Caco-2 (cell line): ENCODE results near the gene KCNN1. TPM values are rescaled to one million over a fixed set of nuclear protein-coding genes. Genes with fewer than 3 reads are reported as not detected.
A peak's percentile ranks its signal among the peaks of the same experiment; 100 is the strongest.

ENCODE experiments used
- BruUV-seq: library from RNA; stranded (reverse); fragments of 400-500 nt; replicated peaks from 2 replicates; lab custom pipeline; 2021; lab: Mats Ljungman, UMichigan
- CTCF ChIA-PET: fragments of 300-600 bp; sonication (Branson Sonifier 250); formaldehyde crosslinking; loops from one replicate; lab custom pipeline; 2022; ENCODE audit warnings: antibody characterized with exemption; lab: Charles Lee
- POLR2A ChIA-PET: fragments of 300-600 bp; sonication (Branson Sonifier 250); formaldehyde crosslinking; loops from one replicate; lab custom pipeline; 2022; ENCODE audit warnings: antibody characterized with exemption; lab: Charles Lee
- DNase-seq, 2 experiments: peaks; one replicate each; pipeline versions ENCODE4 v3.0.0 to v3.0.0-alpha.2; 2020 to 2022
- H3K27me3 ChIP-seq: replicated peaks from 2 replicates; pipeline ENCODE4 v1.6.0; 2011; ENCODE audit warnings: low read length; ENCODE audit not compliant: control insufficient read depth, insufficient read depth
- H3K36me3 ChIP-seq: 2 replicates; pipeline ENCODE4 v1.5.1; 2011; ENCODE audit warnings: low read length; ENCODE audit not compliant: control insufficient read depth, insufficient read depth
- H3K4me1 ChIP-seq: fragments of 250-450 bp; sonication (Bioruptor Pico); 2 replicates; pipeline ENCODE4 v1.5.1; 2020; ENCODE audit warnings: mild to moderate bottlenecking
- H3K4me3 ChIP-seq: 2 replicates; pipeline ENCODE4 v1.5.1; 2011; ENCODE audit warnings: low read depth, mild to moderate bottlenecking, control low read depth, low read length
- H3K9me3 ChIP-seq: fragments of 250-450 bp; sonication (Bioruptor Pico); 2 replicates; pipeline ENCODE4 v1.5.1; 2020; ENCODE audit warnings: mild to moderate bottlenecking, moderate library complexity
- H3K27ac Mint-ChIP-seq: one replicate; pipeline ENCODE4 v1.8.0; 2022; ENCODE audit warnings: mixed read lengths; ENCODE audit not compliant: unreplicated experiment
- H3K27me3 Mint-ChIP-seq: one replicate; pipeline ENCODE4 v1.8.0; 2022; ENCODE audit warnings: mixed read lengths; ENCODE audit not compliant: insufficient read depth, unreplicated experiment
- H3K36me3 Mint-ChIP-seq: one replicate; pipeline ENCODE4 v1.8.0; 2022; ENCODE audit warnings: mild to moderate bottlenecking, mixed read lengths; ENCODE audit not compliant: insufficient read depth, unreplicated experiment
- H3K4me1 Mint-ChIP-seq: one replicate; pipeline ENCODE4 v1.8.0; 2022; ENCODE audit warnings: low read depth, mixed read lengths; ENCODE audit not compliant: unreplicated experiment
- H3K4me3 Mint-ChIP-seq: one replicate; pipeline ENCODE4 v1.8.0; 2022; ENCODE audit warnings: mild to moderate bottlenecking, moderate library complexity, mixed read lengths; ENCODE audit not compliant: unreplicated experiment
- H3K9me3 Mint-ChIP-seq: one replicate; pipeline ENCODE4 v1.8.0; 2022; ENCODE audit warnings: mixed read lengths; ENCODE audit not compliant: unreplicated experiment
- intact Hi-C: fragments of 100-400 bp; cut with micrococcal nuclease; formaldehyde crosslinking; loops from one replicate; pipeline ENCODE4 v1.10.0; 2022; ENCODE audit not compliant: unreplicated experiment
- total RNA-seq: library from RNA; stranded (reverse); gene quantifications from 2 replicates; pipeline ENCODE4 v1.2.3, GENCODE V29; 2022
- TF ChIP-seq, protein P1 (sequence below), 2 experiments: fragments of 200-600 bp in 1 of 2; IDR thresholded peaks; 1 replicate in 1 of 2; 2 replicates in 1 of 2; pipeline versions ENCODE4 v1.5.1 to v1.8.0; 2011 to 2022; ENCODE audit warnings: antibody characterized with exemption in 1 of 2, control low read depth in 1 of 2, inconsistent platforms in 1 of 2, low read depth in 1 of 2, low read length in 1 of 2, mild to moderate bottlenecking in 1 of 2, moderate library complexity in 1 of 2; ENCODE audit not compliant: insufficient read depth in 1 of 2, severe bottlenecking in 1 of 2, unreplicated experiment in 1 of 2

The KCNN1 gene
- total RNA-seq, 1 experiment from 2014 or later, result not detected

- no peak for DNase-seq
- H3K9me3 Mint-ChIP-seq, result no peaks in the 10 kb centered on the region
- H3K4me1 ChIP-seq, result peaks cover 23% of the 10 kb centered on the region
- peaks cover 3% of the 10 kb centered on the region for H3K27me3 Mint-ChIP-seq
- H3K9me3 ChIP-seq, result no peaks in the 10 kb centered on the region
- intact Hi-C loops, result no loop called here
- ChIA-PET POLR2A (interaction anchor here (0.7 kb wide), 1 partner anchor 139 kb away, joined by 7 read pairs; no protein-coding TSS in a partner anchor), CTCF (interaction anchor here (0.6 kb wide), 1 partner anchor 12 kb away, joined by 6 read pairs; no protein-coding TSS in a partner anchor)
- H3K27me3 ChIP-seq, result peaks cover 3% of the 10 kb centered on the region
- no peak overlapping the region for H3K27ac Mint-ChIP-seq
- no peaks in the 10 kb centered on the region for H3K36me3 ChIP-seq
- peaks cover 12% of the 10 kb centered on the region for H3K4me1 Mint-ChIP-seq
- TF ChIP-seq, protein P1, sequence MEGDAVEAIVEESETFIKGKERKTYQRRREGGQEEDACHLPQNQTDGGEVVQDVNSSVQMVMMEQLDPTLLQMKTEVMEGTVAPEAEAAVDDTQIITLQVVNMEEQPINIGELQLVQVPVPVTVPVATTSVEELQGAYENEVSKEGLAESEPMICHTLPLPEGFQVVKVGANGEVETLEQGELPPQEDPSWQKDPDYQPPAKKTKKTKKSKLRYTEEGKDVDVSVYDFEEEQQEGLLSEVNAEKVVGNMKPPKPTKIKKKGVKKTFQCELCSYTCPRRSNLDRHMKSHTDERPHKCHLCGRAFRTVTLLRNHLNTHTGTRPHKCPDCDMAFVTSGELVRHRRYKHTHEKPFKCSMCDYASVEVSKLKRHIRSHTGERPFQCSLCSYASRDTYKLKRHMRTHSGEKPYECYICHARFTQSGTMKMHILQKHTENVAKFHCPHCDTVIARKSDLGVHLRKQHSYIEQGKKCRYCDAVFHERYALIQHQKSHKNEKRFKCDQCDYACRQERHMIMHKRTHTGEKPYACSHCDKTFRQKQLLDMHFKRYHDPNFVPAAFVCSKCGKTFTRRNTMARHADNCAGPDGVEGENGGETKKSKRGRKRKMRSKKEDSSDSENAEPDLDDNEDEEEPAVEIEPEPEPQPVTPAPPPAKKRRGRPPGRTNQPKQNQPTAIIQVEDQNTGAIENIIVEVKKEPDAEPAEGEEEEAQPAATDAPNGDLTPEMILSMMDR (IDR thresholded peaks at IDR 0.05; ENCODE audit: insufficient read depth in 1 of 2, low read depth in 1 of 2, low read length in 1 of 2, severe bottlenecking in 1 of 2, unreplicated experiment in 1 of 2), result no peak
- peak overlapping the region; percentile 66 for H3K4me3 Mint-ChIP-seq
- BruUV-seq, result no TSS peak
- H3K4me3 ChIP-seq, result peak overlapping the region; percentile 33
- peaks cover 8% of the 10 kb centered on the region for H3K36me3 Mint-ChIP-seq
Measured at GRCh38 chr19:17951990-17952976, 14.6 kb upstream of the KCNN1 start.

- Mint-ChIP-seq H3K36me3 (no peaks in the 10 kb centered on the region), H3K9me3 (no peaks in the 10 kb centered on the region), H3K27me3 (peaks cover 7% of the 10 kb centered on the region), H3K4me1 (peaks cover 12% of the 10 kb centered on the region), H3K27ac (no peak overlapping the region), H3K4me3 (peak overlapping the region; percentile 66)
- intact Hi-C loops, result no loop called here
- no peak overlapping the region for H3K4me3 ChIP-seq
- BruUV-seq, result no TSS peak
- POLR2A ChIA-PET, result interaction anchor here (0.9 kb wide), 1 partner anchor 94 kb away, joined by 3 read pairs; the partner anchor contains the start of gene RPL18A
- H3K27me3 ChIP-seq, result peaks cover 3% of the 10 kb centered on the region
- no peak for DNase-seq
- CTCF ChIA-PET, result interaction anchor here (1.2 kb wide), 1 partner anchor 44 kb away, joined by 8 read pairs; no protein-coding TSS in a partner anchor
- H3K4me1 ChIP-seq, result peaks cover 23% of the 10 kb centered on the region
- no peaks in the 10 kb centered on the region for H3K36me3 ChIP-seq
- TF ChIP-seq, protein P1 (IDR thresholded peaks at IDR 0.05; ENCODE audit: insufficient read depth in 1 of 2, low read depth in 1 of 2, low read length in 1 of 2, severe bottlenecking in 1 of 2, unreplicated experiment in 1 of 2), result no peak
- no peaks in the 10 kb centered on the region for H3K9me3 ChIP-seq
Measured at GRCh38 chr19:17953316-17953801, 13.5 kb upstream of the KCNN1 start.

- CTCF ChIA-PET, result interaction anchor here (1.2 kb wide), 1 partner anchor 44 kb away, joined by 8 read pairs; no protein-coding TSS in a partner anchor
- no TSS peak for BruUV-seq
- Histone ChIP-seq H3K36me3 (no peaks in the 10 kb centered on the region), H3K27me3 (peaks cover 3% of the 10 kb centered on the region), H3K4me3 (no peak overlapping the region), H3K4me1 (peaks cover 23% of the 10 kb centered on the region), H3K9me3 (no peaks in the 10 kb centered on the region)
- no peaks in the 10 kb centered on the region for H3K9me3 Mint-ChIP-seq
- intact Hi-C loops, result no loop called here
- H3K27me3 Mint-ChIP-seq, result peaks cover 7% of the 10 kb centered on the region
- TF ChIP-seq, protein P1 (IDR thresholded peaks at IDR 0.05; ENCODE audit: insufficient read depth in 1 of 2, low read depth in 1 of 2, low read length in 1 of 2, severe bottlenecking in 1 of 2, unreplicated experiment in 1 of 2), result no peak
- H3K4me1 Mint-ChIP-seq, result peaks cover 12% of the 10 kb centered on the region
- POLR2A ChIA-PET, result interaction anchor here (0.9 kb wide), 1 partner anchor 94 kb away, joined by 3 read pairs; the partner anchor contains the start of gene RPL18A
- DNase-seq, result no peak
- H3K4me3 Mint-ChIP-seq, result no peak overlapping the region
- no peaks in the 10 kb centered on the region for H3K36me3 Mint-ChIP-seq
- H3K27ac Mint-ChIP-seq, result no peak overlapping the region
Measured at GRCh38 chr19:17953869-17954268, 13.0 kb upstream of the KCNN1 start.
